Neuronal stem cell (in vitro differentiated cells): ENCODE data around the gene PDCL2.

Experiments used
- DNase-seq: peaks from one replicate; pipeline ENCODE4 v3.0.0-alpha.2; 2013; ENCODE audit warnings: low spot score
- H2AFZ ChIP-seq: one replicate; pipeline ENCODE4 v1.6.1; 2013; ENCODE audit warnings: mild to moderate bottlenecking, low read length, inconsistent platforms
- H2AK5ac ChIP-seq: 2 replicates; pipeline ENCODE4 v1.6.1; 2013; ENCODE audit warnings: low read depth, mild to moderate bottlenecking, inconsistent platforms, low read length, moderate library complexity, mixed read lengths
- H2BK120ac ChIP-seq: 2 replicates; pipeline ENCODE4 v1.6.1; 2013; ENCODE audit warnings: low read depth, mild to moderate bottlenecking, inconsistent platforms, low read length, moderate library complexity, mixed read lengths
- H2BK12ac ChIP-seq: one replicate; pipeline ENCODE4 v1.6.1; 2013; ENCODE audit warnings: low read length, inconsistent platforms
- H2BK15ac ChIP-seq: 2 replicates; pipeline ENCODE4 v1.6.1; 2013; ENCODE audit warnings: mild to moderate bottlenecking, low read length, inconsistent platforms, mixed read lengths
- H2BK5ac ChIP-seq: one replicate; pipeline ENCODE4 v1.6.1; 2013; ENCODE audit warnings: inconsistent platforms, mild to moderate bottlenecking, low read length, moderate library complexity
- H3K14ac ChIP-seq: one replicate; pipeline ENCODE4 v1.6.1; 2013; ENCODE audit warnings: low read length, inconsistent platforms
- H3K18ac ChIP-seq: 2 replicates; pipeline ENCODE4 v1.6.1; 2013; ENCODE audit warnings: low read length, inconsistent platforms
- H3K23ac ChIP-seq: 2 replicates; pipeline ENCODE4 v1.6.1; 2013; ENCODE audit warnings: low read depth, mild to moderate bottlenecking, mixed read lengths, low read length, inconsistent platforms; ENCODE audit not compliant: poor library complexity
- H3K27ac ChIP-seq: replicated peaks from 3 replicates; pipeline ENCODE4 v1.5.1; 2013; ENCODE audit warnings: low read length, inconsistent platforms
- H3K27me3 ChIP-seq, 3 experiments: 2 replicates each; pipeline ENCODE4 v1.6.1; 2013; ENCODE audit warnings: low read length in 3 of 3, mild to moderate bottlenecking in 2 of 3, inconsistent platforms in 1 of 3, low read depth in 1 of 3, mixed read lengths in 1 of 3, moderate library complexity in 1 of 3; ENCODE audit not compliant: control insufficient read depth in 3 of 3, insufficient read depth in 3 of 3
- H3K36me3 ChIP-seq, 2 donors: replicated peaks in 1 of 2; 2 replicates each; pipeline ENCODE4 v1.6.1; 2013; ENCODE audit warnings: low read length in 2 of 2; ENCODE audit not compliant: control insufficient read depth in 2 of 2, insufficient read depth in 2 of 2
- H3K4ac ChIP-seq: 2 replicates; pipeline ENCODE4 v1.6.1; 2013; ENCODE audit warnings: inconsistent platforms, mild to moderate bottlenecking, low read length, moderate library complexity
- H3K4me1 ChIP-seq, 2 donors: 1 replicate in 1 of 2; 2 replicates in 1 of 2; pipeline ENCODE4 v1.6.1; 2013; ENCODE audit warnings: low read length in 2 of 2, low read depth in 1 of 2; ENCODE audit not compliant: control insufficient read depth in 2 of 2, insufficient read depth in 1 of 2
- H3K4me2 ChIP-seq: one replicate; pipeline ENCODE4 v1.6.1; 2013; ENCODE audit warnings: mild to moderate bottlenecking, low read length, inconsistent platforms; ENCODE audit not compliant: insufficient read depth, poor library complexity, severe bottlenecking
- H3K4me3 ChIP-seq, 2 donors: 2 replicates each; pipeline ENCODE4 v1.5.1; 2013; ENCODE audit warnings: low read length in 2 of 2, mild to moderate bottlenecking in 2 of 2, inconsistent platforms in 1 of 2, moderate library complexity in 1 of 2
- H3K79me1 ChIP-seq: one replicate; pipeline ENCODE4 v1.6.1; 2013; ENCODE audit warnings: low read depth, mild to moderate bottlenecking, inconsistent platforms, low read length, moderate library complexity
- H3K9ac ChIP-seq: one replicate; pipeline ENCODE4 v1.6.1; 2013; ENCODE audit warnings: mild to moderate bottlenecking, low read depth, low read length, inconsistent platforms; ENCODE audit not compliant: poor library complexity
- H3K9me3 ChIP-seq, 2 donors: replicated peaks in 1 of 2; 2 replicates each; pipeline versions ENCODE3 to v1.6.1; 2013; ENCODE audit warnings: low read length in 2 of 2, mild to moderate bottlenecking in 2 of 2, inconsistent platforms in 1 of 2, low read depth in 1 of 2, mixed read lengths in 1 of 2, moderate library complexity in 1 of 2; ENCODE audit not compliant: control insufficient read depth in 2 of 2, insufficient read depth in 1 of 2
- H4K8ac ChIP-seq: one replicate; pipeline ENCODE4 v1.6.1; 2013; ENCODE audit warnings: low read depth, mild to moderate bottlenecking, inconsistent platforms, low read length, moderate library complexity
- H4K91ac ChIP-seq: one replicate; pipeline ENCODE4 v1.6.1; 2013; ENCODE audit warnings: low read length, low read depth, mild to moderate bottlenecking, inconsistent platforms; ENCODE audit not compliant: poor library complexity
- WGBS, 2 donors: extraction: QIAGEN DNeasy Blood & Tissue Kit; methylation state at CpG; one replicate each; pipeline ENCODE4 v1.1.7; 2013; ENCODE audit warnings: missing lambda C conversion rate in 2 of 2, mixed read lengths in 1 of 2; ENCODE audit not compliant: insufficient read length in 2 of 2, insufficient replicate concordance in 1 of 2; ENCODE audit errors: extremely low coverage in 2 of 2; 5-methylcytosine and 5-hydroxymethylcytosine counted together

Gene PDCL2

GRCh38 chr4:55604996-55605395 lies 13.0 kb upstream of the PDCL2 start:
- no peak for DNase-seq

GRCh38 chr4:55600640-55601039 lies 8.6 kb upstream of the PDCL2 start:
- Histone ChIP-seq H3K36me3 (peaks cover 0 to 85% of the 10 kb centered on the region in 2 donors), H3K79me1 (no peaks in the 10 kb centered on the region), H2AK5ac (no peak overlapping the region), H3K27ac (no peak overlapping the region), H3K18ac (no peak overlapping the region), H2AFZ (no peak overlapping the region), H4K8ac (no peak overlapping the region), H3K4me2 (no peak overlapping the region), H3K9ac (no peak overlapping the region), H3K4me1 (peaks cover 0 to 2% of the 10 kb centered on the region in 2 donors), H2BK12ac (no peak overlapping the region), H3K9me3 (peaks cover 0 to 8% of the 10 kb centered on the region in 2 donors), H3K4ac (no peak overlapping the region), H3K27me3 (no peaks in the 10 kb centered on the region), H4K91ac (no peak overlapping the region), H3K4me3 (no peak overlapping the region), H2BK15ac (no peak overlapping the region), H2BK5ac (no peak overlapping the region), H2BK120ac (no peak overlapping the region), H3K14ac (no peak overlapping the region), H3K23ac (no peak overlapping the region)
- DNase-seq = no peak

More at GRCh38 chr4:55604996-55605395, 13.0 kb upstream of the PDCL2 start:
- Histone ChIP-seq H4K8ac (no peak overlapping the region), H3K4me3 (peak overlapping the region in 1 of 2 donors; percentile 44), H3K4me2 (no peak overlapping the region), H2AFZ (no peak overlapping the region), H3K27ac (no peak overlapping the region), H3K14ac (no peak overlapping the region), H3K36me3 (peaks cover 0 to 86% of the 10 kb centered on the region in 2 donors), H3K23ac (no peak overlapping the region), H2AK5ac (no peak overlapping the region), H3K18ac (no peak overlapping the region), H3K4me1 (peaks cover 0 to 2% of the 10 kb centered on the region in 2 donors), H2BK5ac (no peak overlapping the region), H4K91ac (no peak overlapping the region), H3K79me1 (no peaks in the 10 kb centered on the region), H3K27me3 (no peaks in the 10 kb centered on the region), H3K9ac (no peak overlapping the region), H2BK15ac (no peak overlapping the region), H3K4ac (no peak overlapping the region), H2BK12ac (no peak overlapping the region), H2BK120ac (no peak overlapping the region), H3K9me3 (no peaks in the 10 kb centered on the region)
- no CpG with 5 or more reads among the region's 7 CpGs for WGBS, 2 donors

DNA sequence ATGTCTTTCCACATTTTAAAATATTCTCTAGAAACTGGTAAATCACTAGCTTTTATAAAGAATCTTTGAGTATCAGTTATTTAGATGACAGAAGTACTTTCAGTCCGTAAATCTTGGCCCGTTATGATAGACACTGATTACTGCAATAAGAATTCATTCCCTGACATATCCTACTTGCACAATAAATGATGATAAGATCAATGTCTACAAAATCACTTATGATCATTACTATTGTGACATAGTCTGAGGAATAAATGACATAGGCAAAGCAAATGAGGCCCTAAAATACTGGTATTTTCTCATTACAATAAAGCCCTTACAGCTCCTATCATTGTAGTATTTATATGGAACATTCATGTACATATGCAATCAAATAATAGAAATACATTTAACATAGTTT lies 6.6 kb upstream of the PDCL2 start:
- H3K18ac ChIP-seq = no peak overlapping the region
- DNase-seq = no peak
- no peak overlapping the region for H2BK120ac ChIP-seq
- H3K9me3 ChIP-seq = peaks cover 0 to 8% of the 10 kb centered on the region in 2 donors
- no peak overlapping the region for H3K14ac ChIP-seq
- peaks cover 0 to 80% of the 10 kb centered on the region in 2 donors for H3K36me3 ChIP-seq
- no peaks in the 10 kb centered on the region for H3K4me1 ChIP-seq
- H3K23ac ChIP-seq = no peak overlapping the region
- H3K79me1 ChIP-seq = no peaks in the 10 kb centered on the region
- H3K27ac ChIP-seq = no peak overlapping the region
- no peak overlapping the region for H2BK15ac ChIP-seq
- H2AFZ ChIP-seq = no peak overlapping the region
- H3K9ac ChIP-seq = no peak overlapping the region
- H2AK5ac ChIP-seq = no peak overlapping the region
- no peak overlapping the region for H4K91ac ChIP-seq
- H3K4me3 ChIP-seq = no peak overlapping the region
- H4K8ac ChIP-seq = no peak overlapping the region
- no peaks in the 10 kb centered on the region for H3K27me3 ChIP-seq
- no peak overlapping the region for H3K4me2 ChIP-seq
- H3K4ac ChIP-seq = no peak overlapping the region
- H2BK12ac ChIP-seq = no peak overlapping the region
- no peak overlapping the region for H2BK5ac ChIP-seq
- WGBS, 2 donors = no CpG with 5 or more reads among the region's 2 CpGs

GRCh38 chr4:55588160-55588559 lies 3.9 kb downstream of the PDCL2 start:
- Histone ChIP-seq H2AFZ (no peak overlapping the region), H4K91ac (no peak overlapping the region), H4K8ac (no peak overlapping the region), H2BK120ac (no peak overlapping the region), H3K4me2 (no peak overlapping the region), H3K9ac (no peak overlapping the region), H3K4me1 (no peaks in the 10 kb centered on the region), H3K79me1 (no peaks in the 10 kb centered on the region), H3K36me3 (peaks cover 0 to 13% of the 10 kb centered on the region in 2 donors), H2AK5ac (no peak overlapping the region), H2BK15ac (no peak overlapping the region), H3K9me3 (peaks cover 0 to 10% of the 10 kb centered on the region in 2 donors), H2BK5ac (no peak overlapping the region), H3K23ac (no peak overlapping the region), H3K27me3 (no peaks in the 10 kb centered on the region), H3K18ac (no peak overlapping the region), H2BK12ac (no peak overlapping the region), H3K27ac (no peak overlapping the region), H3K14ac (no peak overlapping the region), H3K4ac (no peak overlapping the region), H3K4me3 (no peak overlapping the region)
- no peak for DNase-seq
- no CpG with 5 or more reads among the region's 2 CpGs for WGBS, 2 donors
